Activated naive CD4-positive, alpha-beta T cell treated with Interleukin-2 at 50 U/mL for 16 hours (primary cell): Measurements from ENCODE around the gene SAMD4B.
"Not testable (repeated sequence)": the region's sequence is repeated elsewhere in the genome, so short reads cannot be mapped to it uniquely, and the experiment has no call there.

Experiments used
- DNase-seq: peaks from one replicate; pipeline ENCODE4 v3.0.0-alpha.2; 2020

SAMD4B gene

GRCh38 chr19:39335168-39335548 is 7.1 kb upstream of the SAMD4B start:
- DNase-seq: no peak

DNA sequence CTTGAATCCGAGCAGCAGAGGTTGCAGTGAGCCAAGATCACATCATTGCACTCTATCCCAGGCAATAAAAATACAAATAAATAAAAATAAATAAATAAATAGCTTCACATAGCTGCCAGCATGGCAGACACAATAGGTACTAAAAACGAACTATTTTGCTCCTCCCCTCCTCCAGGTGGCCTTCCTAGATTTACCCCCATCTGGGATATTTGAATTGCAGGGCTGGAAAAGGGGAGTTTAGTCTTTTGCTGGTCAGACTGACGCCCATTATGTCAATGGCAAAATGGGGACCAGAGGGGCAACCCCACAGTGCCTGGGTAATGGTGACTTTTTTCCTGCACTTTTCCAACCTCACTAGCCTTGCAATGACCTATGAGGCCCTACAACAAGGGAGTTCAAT is 5.7 kb upstream of the SAMD4B start:
- DNase-seq: no peak

DNA sequence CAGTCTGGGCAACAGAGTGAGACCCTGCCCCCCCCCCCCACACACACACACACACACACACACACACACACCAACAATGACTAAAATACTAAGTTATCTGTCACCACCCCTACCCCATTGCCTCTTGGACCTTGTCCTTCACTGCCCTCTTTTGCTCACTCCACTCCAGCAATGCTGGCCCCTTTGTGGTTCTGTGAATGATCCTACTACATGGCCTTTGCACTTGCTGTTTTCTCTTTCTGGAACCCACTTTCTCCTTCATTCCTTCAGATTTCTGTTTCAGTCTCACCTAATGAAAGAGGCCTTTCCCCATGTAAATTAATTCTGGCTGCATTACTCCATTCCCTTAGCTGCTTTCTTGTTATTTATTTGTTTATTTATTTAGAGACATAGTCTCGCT is 2.5 kb upstream of the SAMD4B start:
- no peak for DNase-seq

DNA sequence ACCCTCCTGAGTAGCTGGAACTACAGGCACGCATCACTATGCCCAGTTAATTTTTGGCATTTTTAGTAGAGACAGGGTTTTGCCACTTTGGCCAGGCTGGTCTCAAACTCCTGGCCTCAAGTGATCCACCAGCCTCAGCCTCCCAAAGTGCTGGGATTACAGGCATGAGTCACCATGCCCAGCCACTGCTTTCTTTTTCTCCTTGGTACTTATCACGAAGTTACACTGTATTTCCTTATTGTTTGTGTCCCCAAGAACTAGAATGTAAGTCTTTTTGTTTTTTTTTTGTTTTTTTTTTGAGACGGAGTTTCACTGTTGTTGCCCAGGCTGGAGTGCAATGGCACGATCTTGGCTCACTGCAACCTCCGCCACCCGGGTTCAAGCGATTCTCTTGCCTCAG is 2.1 kb upstream of the SAMD4B start:
- not testable (repeated sequence) for DNase-seq

DNA sequence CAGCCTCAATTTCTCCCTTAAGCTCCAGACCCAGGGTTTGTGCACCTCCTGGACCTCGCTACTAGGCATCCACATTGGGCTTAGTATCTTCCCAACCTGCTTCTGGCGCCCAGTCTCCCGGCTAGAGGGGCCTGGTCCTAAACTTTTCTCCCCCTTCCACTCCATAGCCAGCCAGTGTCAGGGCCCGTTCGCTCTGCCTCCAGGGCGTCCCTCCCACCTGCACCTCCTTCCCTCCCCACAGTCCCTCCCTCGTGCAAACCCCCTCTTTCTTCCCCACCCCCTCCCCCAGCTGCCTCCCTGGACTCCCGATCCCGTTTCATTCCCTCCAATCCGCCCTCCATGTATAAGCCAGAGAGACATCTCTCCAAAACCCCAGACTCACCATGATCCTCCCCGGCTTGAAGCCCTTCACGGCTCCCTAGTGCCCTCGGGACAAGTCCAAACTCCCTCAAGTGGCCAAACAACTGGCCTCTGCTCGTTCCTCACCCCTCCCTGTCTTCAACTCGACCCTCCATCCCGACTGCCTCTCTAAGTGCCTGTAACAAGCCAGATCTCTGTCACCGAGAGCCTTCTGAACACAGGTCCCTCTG is 997 bp upstream of the SAMD4B start:
- no peak for DNase-seq

DNA sequence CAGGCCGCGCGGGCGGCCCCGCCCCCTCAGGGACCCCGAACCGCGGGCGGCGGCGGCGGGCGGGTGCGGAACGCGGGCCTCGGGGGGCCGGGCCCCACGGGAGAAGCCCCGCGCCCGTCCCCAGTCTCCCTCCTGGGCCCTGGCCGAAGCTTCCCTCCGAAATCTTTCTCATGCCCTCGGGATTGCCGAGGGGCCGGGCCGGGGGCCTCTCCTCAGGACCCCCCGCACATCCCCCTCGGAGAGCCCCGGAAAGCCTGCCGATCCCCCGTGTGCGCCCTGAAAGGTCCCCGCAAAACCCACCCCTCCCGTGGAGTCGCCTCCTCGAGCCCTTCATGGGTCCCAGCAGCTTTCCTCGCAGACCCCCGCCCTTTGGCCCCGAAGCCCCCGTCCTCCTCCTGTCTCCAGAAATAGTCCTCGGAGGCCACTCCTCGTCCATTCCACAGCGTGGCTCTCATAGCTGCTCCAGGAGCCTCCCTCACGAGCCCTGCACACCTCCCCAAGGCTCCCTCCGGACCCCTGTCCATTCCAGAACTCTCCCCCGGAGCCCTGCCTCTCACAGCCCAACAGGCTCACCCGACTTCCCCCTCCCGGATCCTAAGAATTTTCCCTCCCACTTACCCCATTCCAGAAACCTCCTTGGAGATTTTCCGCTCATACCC is 555 bp downstream of the SAMD4B start:
- no peak for DNase-seq

DNA sequence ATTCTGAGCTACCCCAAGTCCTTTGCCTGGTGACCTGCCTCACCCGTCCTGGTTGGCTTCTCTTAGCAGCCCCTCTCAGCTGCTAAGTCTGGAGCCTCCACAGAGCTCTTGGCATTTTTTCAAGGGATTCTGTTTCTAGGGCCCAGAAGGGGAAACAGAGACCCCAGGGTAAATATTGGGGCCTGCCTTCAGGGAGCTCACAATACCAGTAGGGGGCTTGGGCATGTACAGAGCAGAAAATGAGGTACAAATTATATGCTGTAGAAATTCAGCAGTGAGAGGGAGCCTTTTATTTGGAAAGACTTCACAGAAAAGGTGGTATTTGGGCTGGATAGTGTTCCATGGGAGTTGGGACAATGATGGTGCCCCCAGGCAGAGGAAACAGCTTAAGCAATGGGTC is 3.7 kb downstream of the SAMD4B start:
- DNase-seq: no peak

GRCh38 chr19:39347332-39348164 is 5.3 kb downstream of the SAMD4B start:
- no peak for DNase-seq

- no peak for DNase-seq
Observed at GRCh38 chr19:39349326-39349725, 7.1 kb downstream of the SAMD4B start.

GRCh38 chr19:39350156-39350555 is 7.9 kb downstream of the SAMD4B start:
- DNase-seq: no peak

DNA sequence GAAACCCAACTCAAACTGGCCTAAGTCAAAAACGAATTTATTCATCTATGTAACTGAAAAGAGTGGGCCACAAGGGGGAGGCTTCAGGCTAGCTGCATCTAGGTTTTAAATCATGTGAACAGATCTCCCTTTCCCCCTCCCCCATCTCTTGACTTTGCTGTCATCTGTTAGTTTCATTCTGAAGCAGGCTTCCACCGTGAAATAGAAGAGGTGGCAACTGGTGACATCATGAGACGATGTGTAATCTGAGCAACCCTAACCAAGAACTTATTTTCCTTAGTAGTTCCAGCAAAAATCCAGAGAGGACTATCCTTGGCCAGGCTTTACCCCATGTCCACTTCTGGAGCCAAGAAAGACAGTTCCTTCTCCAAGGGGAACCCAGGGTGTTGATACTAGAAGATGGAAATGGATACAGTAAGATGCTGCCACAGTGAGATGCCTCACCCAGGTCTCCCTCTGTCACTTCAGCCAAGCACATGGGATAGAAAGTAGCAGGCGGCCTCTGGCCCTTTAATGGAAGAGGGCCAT is 9.4 kb downstream of the SAMD4B start:
- peak; percentile 45 for DNase-seq

DNA sequence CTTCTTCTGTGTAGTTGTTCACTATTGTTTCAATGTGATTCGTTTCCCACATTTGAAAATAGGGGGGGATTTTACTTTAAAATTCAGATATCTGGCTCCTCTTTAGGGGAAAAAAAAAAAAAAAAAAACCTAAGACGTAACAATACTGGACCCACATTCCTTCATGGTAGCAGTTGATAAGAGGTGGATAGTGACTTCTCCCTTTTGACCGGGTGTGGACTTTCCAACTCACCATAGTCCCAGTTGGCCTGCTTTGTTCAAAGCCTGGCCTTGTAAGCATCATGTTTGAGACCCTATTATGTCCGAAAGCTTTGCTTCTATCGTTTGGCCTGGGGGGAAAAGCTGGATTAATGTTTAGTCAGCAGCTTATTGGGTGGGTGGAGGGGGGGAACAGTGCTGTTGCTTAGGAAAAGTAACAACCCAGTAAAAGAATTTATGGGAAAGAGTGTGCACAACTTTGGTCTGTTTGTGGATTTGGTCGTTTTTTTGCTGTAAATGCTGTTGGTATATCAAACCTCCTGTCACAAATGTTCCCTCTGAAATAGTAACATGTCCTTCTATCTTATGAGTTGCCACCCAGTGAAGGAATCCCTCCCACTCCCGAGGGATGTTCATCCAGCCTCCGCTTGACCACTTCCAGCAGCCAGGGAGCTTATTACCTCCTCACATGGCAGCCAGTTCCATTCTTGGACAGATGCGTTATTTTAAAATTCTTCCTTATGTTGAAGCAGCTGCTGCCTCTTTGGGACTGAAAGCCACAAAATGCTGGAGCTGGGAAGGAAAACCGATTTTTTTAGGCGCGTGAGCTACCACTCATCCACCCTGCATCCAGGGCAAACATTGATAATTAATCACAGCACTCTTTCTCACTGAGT is 10.4 kb downstream of the SAMD4B start:
- no peak for DNase-seq

DNA sequence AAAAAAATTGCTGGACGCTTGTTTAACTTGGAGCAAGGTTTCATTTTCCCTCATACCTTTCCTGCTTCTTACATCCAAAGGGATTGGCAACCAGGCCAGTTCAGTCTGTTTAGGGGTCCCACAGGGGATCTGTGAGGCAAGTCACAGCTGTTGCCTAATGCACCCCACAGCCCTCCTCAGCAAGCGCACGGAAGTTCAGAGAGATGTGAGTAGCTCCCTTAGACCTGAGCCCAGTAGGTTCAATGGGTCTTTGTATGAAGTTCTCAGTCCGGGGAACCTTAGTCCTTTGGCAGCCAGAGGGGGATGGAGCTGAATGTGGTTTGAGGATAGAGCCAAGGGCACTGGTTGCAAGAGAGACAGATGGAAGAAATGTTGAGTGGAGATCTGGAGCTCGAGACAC is 13.0 kb downstream of the SAMD4B start:
- no peak for DNase-seq

DNA sequence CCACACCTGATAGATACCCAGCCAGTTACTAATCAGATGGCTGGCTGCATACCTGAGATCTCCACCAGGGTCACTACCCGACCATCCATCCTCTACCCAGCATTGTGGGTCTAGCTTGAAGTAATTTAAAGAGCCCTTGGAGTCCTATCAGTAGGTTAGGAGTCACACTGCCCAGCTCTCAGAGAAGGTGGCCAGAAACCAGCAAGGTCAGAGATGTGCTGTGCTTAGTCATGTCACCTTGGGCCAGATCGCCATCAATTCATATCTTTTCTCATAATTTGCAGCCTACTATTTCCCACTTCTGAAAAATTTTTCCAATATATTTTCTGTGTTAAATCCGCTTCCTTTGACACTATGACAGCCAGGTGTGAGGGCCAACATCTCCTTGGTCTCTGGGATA is 13.9 kb downstream of the SAMD4B start:
- no peak for DNase-seq

DNA sequence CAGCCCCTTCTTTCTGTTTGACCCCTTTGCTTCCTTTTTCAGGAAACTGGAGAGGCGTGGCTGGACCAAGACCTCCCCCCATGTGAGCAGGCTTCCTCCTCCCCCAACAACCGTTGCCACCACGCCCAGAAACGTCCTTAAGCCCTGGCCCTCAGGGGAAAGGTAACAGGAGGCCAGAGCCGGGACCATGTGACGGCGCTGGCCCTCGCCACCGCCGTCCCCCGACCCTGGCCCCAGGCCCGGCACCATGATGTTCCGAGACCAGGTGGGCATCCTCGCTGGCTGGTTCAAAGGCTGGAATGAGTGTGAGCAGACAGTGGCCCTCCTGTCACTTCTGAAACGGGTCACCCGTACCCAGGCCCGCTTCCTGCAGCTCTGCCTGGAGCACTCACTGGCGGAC is 14.4 kb downstream of the SAMD4B start:
- no peak for DNase-seq

DNA sequence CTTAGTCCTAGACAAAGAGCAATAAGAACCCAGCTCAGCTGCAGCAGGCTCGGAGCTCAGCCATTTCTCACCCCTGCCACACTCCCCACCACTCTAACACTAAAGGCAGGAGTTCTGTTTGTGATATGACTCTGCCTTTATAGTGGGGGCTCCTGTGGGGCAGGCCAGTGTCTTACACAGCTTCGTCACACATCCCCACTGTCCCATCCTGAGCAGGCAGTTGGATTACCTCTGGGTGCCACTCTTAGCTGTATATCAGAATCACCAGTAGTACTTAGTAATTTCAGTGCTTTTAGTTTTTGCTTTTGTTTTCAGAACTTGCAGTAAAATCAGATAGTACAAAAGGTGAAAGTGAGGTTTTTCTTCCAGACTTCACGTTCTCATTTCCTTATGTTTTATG is 16.8 kb downstream of the SAMD4B start:
- DNase-seq: no peak

- DNase-seq: no peak
Observed at GRCh38 chr19:39360599-39360998, 18.4 kb downstream of the SAMD4B start.

- no peak for DNase-seq
Observed at GRCh38 chr19:39362682-39363657, 20.7 kb downstream of the SAMD4B start.

- DNase-seq: no peak
Observed at GRCh38 chr19:39363901-39364457, 21.8 kb downstream of the SAMD4B start.

DNA sequence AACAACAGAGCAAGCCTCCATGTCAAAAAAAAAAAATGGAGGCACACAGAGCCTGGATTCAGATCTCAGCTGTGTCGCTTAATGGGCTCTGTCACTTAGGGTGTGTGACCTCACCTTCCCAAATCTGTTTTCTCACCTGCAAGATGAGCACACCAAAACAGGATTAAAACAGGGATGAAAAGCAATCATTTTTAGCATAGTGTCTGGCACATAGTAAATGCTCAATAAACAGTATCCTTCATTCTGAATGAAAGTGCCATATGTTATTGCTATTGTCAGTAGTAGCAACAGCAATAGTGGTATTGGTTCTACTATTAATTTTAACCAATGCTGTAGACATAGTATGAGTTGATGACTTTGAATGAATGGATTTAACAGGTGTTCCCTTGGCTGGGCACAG is 23.3 kb downstream of the SAMD4B start:
- DNase-seq: no peak

GRCh38 chr19:39369200-39369599 is 27.0 kb downstream of the SAMD4B start:
- DNase-seq: no peak
